K562 (cell line): ENCODE results near the gene SRP54. TPM values are rescaled to one million over a fixed set of nuclear protein-coding genes. Genes with fewer than 3 reads are reported as not detected.
A peak's percentile ranks its signal among the peaks of the same experiment; 100 is the strongest.

Experiments used
- ATAC-seq: fragments of 200-7000 bp; cut with Tn5 transposase; 3 replicates; pipeline ENCODE4 v1.9.1; 2020; ENCODE audit warnings: moderate library complexity
- BruUV-seq: library from RNA; stranded (reverse); fragments of 400-500 nt; replicated peaks from 2 replicates; lab custom pipeline; 2021; lab: Mats Ljungman, UMichigan
- CTCF ChIA-PET: fragments of 300-600 bp; formaldehyde crosslinking; extraction: SDS; loops from one replicate; lab custom pipeline; 2021; ENCODE audit warnings: low intra/inter-chr PET ratio; lab: Yijun Ruan, JAX
- POLR2A ChIA-PET: fragments of 300-600, 350-650 bp; sonication (Branson Sonifier 250); formaldehyde crosslinking; extraction: SDS; loops from one replicate; lab custom pipeline; 2021; ENCODE audit warnings: antibody characterized with exemption, inconsistent platforms; lab: Yijun Ruan, JAX
- DNase-seq, 4 experiments: peaks; one replicate each; pipeline versions ENCODE4 v3.0.0 to v3.0.0-alpha.2; 2011 to 2018; ENCODE audit warnings: low spot score in 3 of 4, mixed read lengths in 3 of 4; ENCODE audit errors: extremely low read depth in 1 of 4
- FAIRE-seq: peaks from 2 replicates; lab custom pipeline; 2011; peaks lifted over from hg19 to GRCh38; lab: Jason Lieb, UNC
- H2AFZ ChIP-seq: 2 replicates; pipeline ENCODE4 v1.6.0; 2011; ENCODE audit warnings: low read depth, low read length, control low read depth, inconsistent platforms
- H3K27ac ChIP-seq: fragments of 200-600 bp; 3 replicates; pipeline ENCODE4 v1.8.0; 2011; ENCODE audit warnings: low read depth, mild to moderate bottlenecking, control low read depth, inconsistent platforms, low read length, moderate library complexity, mixed read lengths; ENCODE audit errors: extremely low read depth
- H3K27me3 ChIP-seq, 2 experiments: fragments of 300-600 bp in 1 of 2; 2 replicates in 1 of 2; 3 replicates in 1 of 2; pipeline versions ENCODE4 v1.6.0 to v1.8.0; 2011; ENCODE audit warnings: inconsistent platforms in 2 of 2, low read length in 2 of 2, mild to moderate bottlenecking in 1 of 2, mixed read lengths in 1 of 2, moderate library complexity in 1 of 2; ENCODE audit not compliant: control insufficient read depth in 2 of 2, insufficient read depth in 2 of 2
- H3K36me3 ChIP-seq: fragments of 300-600 bp; 3 replicates; pipeline ENCODE4 v1.8.0; 2011; ENCODE audit warnings: mild to moderate bottlenecking, low read length, inconsistent platforms; ENCODE audit not compliant: control insufficient read depth, insufficient read depth
- H3K4me1 ChIP-seq, 2 experiments: fragments of 200-600 bp in 1 of 2; replicated peaks in 1 of 2; 2 replicates in 1 of 2; 3 replicates in 1 of 2; pipeline versions ENCODE4 v1.5.1 to v1.8.0; 2011; ENCODE audit warnings: inconsistent platforms in 2 of 2, low read length in 2 of 2, mild to moderate bottlenecking in 1 of 2, mixed read lengths in 1 of 2, moderate library complexity in 1 of 2; ENCODE audit not compliant: control insufficient read depth in 2 of 2, insufficient read depth in 2 of 2
- H3K4me2 ChIP-seq: 2 replicates; pipeline ENCODE4 v1.6.1; 2011; ENCODE audit warnings: low read length, control low read depth, inconsistent platforms, mixed read lengths; ENCODE audit not compliant: insufficient read depth
- H3K4me3 ChIP-seq: fragments of 200-600 bp; sonication (generic), shearing (Covaris generic); 2 replicates; pipeline ENCODE4 v1.5.1; 2016; ENCODE audit warnings: control low read depth, inconsistent platforms
- H3K79me2 ChIP-seq: fragments of 200-600 bp; 3 replicates; pipeline ENCODE4 v1.8.0; 2011; ENCODE audit warnings: low read length, inconsistent platforms; ENCODE audit not compliant: control insufficient read depth, insufficient read depth
- H3K9ac ChIP-seq, 2 experiments: 2 replicates each; pipeline versions ENCODE4 v1.6.0 to v1.6.1; 2011; ENCODE audit warnings: low read depth in 2 of 2, low read length in 2 of 2, control low read depth in 1 of 2, inconsistent platforms in 1 of 2, mild to moderate bottlenecking in 1 of 2, mixed read lengths in 1 of 2; ENCODE audit not compliant: insufficient read depth in 1 of 2
- H3K9me1 ChIP-seq: one replicate; pipeline ENCODE4 v1.6.0; 2011; ENCODE audit warnings: inconsistent platforms, mild to moderate bottlenecking, low read length, moderate library complexity; ENCODE audit not compliant: control insufficient read depth, insufficient read depth
- H3K9me3 ChIP-seq: replicated peaks from 2 replicates; pipeline ENCODE4 v1.5.1; 2011; ENCODE audit warnings: low read depth, low read length, inconsistent platforms; ENCODE audit not compliant: control insufficient read depth, insufficient read depth
- H4K20me1 ChIP-seq: replicated peaks from 2 replicates; pipeline ENCODE4 v1.6.1; 2011; ENCODE audit warnings: low read length, inconsistent platforms, mixed read lengths; ENCODE audit not compliant: control insufficient read depth, insufficient read depth
- CTCFL ChIP-seq: IDR thresholded peaks from 2 replicates; pipeline ENCODE4 v1.6.1; 2011; ENCODE audit warnings: borderline replicate concordance, low read depth, mild to moderate bottlenecking, moderate library complexity, low read length; ENCODE audit not compliant: insufficient read depth, poor library complexity, severe bottlenecking
- HDAC3 ChIP-seq: fragments of 450-650 bp; IDR thresholded peaks from 2 replicates; pipeline ENCODE4 v1.6.1; 2018; ENCODE audit warnings: borderline replicate concordance, mild to moderate bottlenecking, moderate library complexity; ENCODE audit not compliant: partially characterized antibody
- JUND ChIP-seq, 2 experiments: IDR thresholded peaks; 2 replicates in 1 of 2; 3 replicates in 1 of 2; pipeline ENCODE4 v1.6.1; 2011; ENCODE audit warnings: borderline replicate concordance in 2 of 2, low read depth in 2 of 2, low read length in 2 of 2, improper control_type of control experiment in 1 of 2, missing biosample characterization in 1 of 2, missing genetic modification characterization in 1 of 2, missing genetic modification reagents in 1 of 2
- KAT2B ChIP-seq: IDR thresholded peaks from one replicate; pipeline ENCODE4 v1.6.1; 2012; ENCODE audit warnings: low read depth, mild to moderate bottlenecking, control low read depth, inconsistent platforms, low read length, moderate library complexity
- MBD2 ChIP-seq: sonication (generic); IDR thresholded peaks from 2 replicates; pipeline ENCODE4 v1.6.1; 2016; ENCODE audit warnings: low read depth, borderline replicate concordance
- NR2C2 ChIP-seq, 2 experiments: fragments of 200-800 bp in 1 of 2; sonication (Bioruptor generic) in 1 of 2; sonication (generic) in 1 of 2; formaldehyde crosslinking in 1 of 2; IDR thresholded peaks; 2 replicates each; pipeline versions ENCODE4 v1.6.1 to v1.8.0; 2016 to 2022; ENCODE audit warnings: mild to moderate bottlenecking in 1 of 2, missing compliant biosample characterization in 1 of 2, missing genetic modification characterization in 1 of 2, missing genetic modification reagents in 1 of 2
- TAF1 ChIP-seq: IDR thresholded peaks from 2 replicates; pipeline ENCODE4 v1.6.1; 2011; ENCODE audit warnings: mild to moderate bottlenecking, low read length, moderate library complexity; ENCODE audit not compliant: insufficient read depth, control insufficient read depth, severe bottlenecking; ENCODE audit errors: extremely low read depth
- ZNF324 ChIP-seq: fragments of 250-450 bp; sonication (Bioruptor Pico); IDR thresholded peaks from 2 replicates; pipeline ENCODE4 v1.4.0; 2020; ENCODE audit warnings: mild to moderate bottlenecking
- ZNF766 ChIP-seq: fragments of 200-800 bp; sonication (Bioruptor generic); conservative IDR thresholded peaks from 2 replicates; pipeline ENCODE4 v1.6.1; 2016; ENCODE audit warnings: missing genetic modification characterization, missing compliant biosample characterization
- WGBS: fragments of 100-300 bp; shearing (Covaris generic); methylation state at CpG from one replicate; pipeline ENCODE4 v1.1.6; 2016; ENCODE audit warnings: low coverage, mixed read lengths; ENCODE audit not compliant: insufficient coverage; ENCODE audit errors: missing lambda C conversion rate; 5-methylcytosine and 5-hydroxymethylcytosine counted together
- in situ Hi-C: fragments of 300-500 bp; cut with MboI; formaldehyde crosslinking; loops from 4 replicates; pipeline ENCODE4 v1.15.0; 2018; ENCODE audit warnings: inconsistent platforms, mixed read lengths
- intact Hi-C: fragments of 100-400 bp; cut with micrococcal nuclease; formaldehyde crosslinking; loops from 2 replicates; pipeline ENCODE4 v1.14.2; 2022
- polyA plus RNA-seq, 8 experiments: library from polyadenylated mRNA; depleted of rRNA in 4 of 8; stranded (reverse) in 5 of 8; unstranded in 3 of 8; fragments of >200 nt; fragmentation: Nextera tagmentation in 2 of 8; fragmentation: Illumina TruSeq in 1 of 8; extraction: Ambion mirVana in 2 of 8; extraction: Trizol in 1 of 8; gene quantifications; 2 replicates each; pipeline versions ENCODE4 v1.2.1 to v1.2.3, GENCODE V29; 2011 to 2014; ENCODE audit warnings: inconsistent platforms in 1 of 8, missing spikeins in 1 of 8
- total RNA-seq, 7 experiments: library from RNA; depleted of rRNA in 6 of 7; stranded (reverse); fragments of >200 nt in 6 of 7; fragmentation: Illumina TruSeq in 2 of 7; extraction: Trizol in 2 of 7; gene quantifications; 2 replicates each; pipeline versions ENCODE4 v1.2.1 to v1.2.3, GENCODE V29; 2011 to 2021; ENCODE audit warnings: low replicate concordance in 1 of 7
- TF ChIP-seq, protein P1 (sequence below), 2 experiments: fragments of 450-650 bp; IDR thresholded peaks; 2 replicates each; pipeline ENCODE4 v1.6.1; 2016

SRP54 gene
- total and polyA plus RNA-seq, 9 of the 15 experiments (the other 6 are each of a cell fraction or from before 2014, with no cell fraction given): 28.6 to 69.8 (median 51.7) TPM

DNA sequence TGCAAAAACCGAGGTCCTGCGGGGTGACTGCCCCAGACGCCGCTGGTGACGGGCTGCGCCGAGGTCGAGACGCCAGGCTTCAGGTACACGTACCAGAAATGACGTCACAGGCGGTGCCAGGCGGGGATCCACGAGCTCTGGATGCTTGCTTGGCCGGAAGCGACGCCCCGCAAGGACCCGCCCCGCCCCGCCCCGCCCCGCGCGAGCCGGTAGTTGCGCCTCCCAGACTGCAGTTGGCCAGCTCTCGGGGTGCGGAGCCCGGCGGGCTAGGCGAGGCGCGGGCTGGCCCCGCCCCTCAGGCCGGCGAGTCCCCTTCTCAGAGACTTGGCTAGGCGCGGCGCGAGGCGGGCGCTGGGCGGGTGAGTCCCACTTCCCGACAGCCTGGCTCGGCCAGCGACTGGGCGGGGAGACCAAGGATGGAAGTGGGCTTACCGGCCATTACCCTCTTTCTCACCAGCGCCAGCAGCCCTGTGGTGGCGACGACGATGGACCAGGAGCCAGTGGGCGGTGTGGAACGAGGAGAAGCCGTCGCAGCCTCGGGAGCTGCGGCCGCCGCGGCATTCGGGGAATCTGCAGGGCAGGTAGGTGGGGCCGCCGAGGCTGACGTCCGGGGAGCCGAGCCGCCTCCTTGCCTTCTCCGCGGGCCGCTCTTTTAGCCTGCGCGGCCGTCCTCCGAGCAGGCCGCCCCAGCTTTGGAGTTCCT is 63.4 kb downstream of the SRP54 start, which contains the start of gene FAM177A1 (continued):
- no peak for TF ChIP-seq HDAC3
- TF ChIP-seq JUND (IDR thresholded peaks at IDR 0.05; ENCODE audit: borderline replicate concordance, low read depth, low read length): peak; percentile 79
- TF ChIP-seq JUND (tag; IDR thresholded peaks at IDR 0.05; ENCODE audit: borderline replicate concordance, low read depth, low read length): peak; percentile 70; the same call in 1 of the 3 replicates
- peak; percentile 69 for TF ChIP-seq TAF1
- TF ChIP-seq NR2C2 (CRISPR knock-in tag; IDR thresholded peaks at IDR 0.05): peak; percentile 46; the same call in 1 of the 2 replicates
- TF ChIP-seq NR2C2 (tag; IDR thresholded peaks at IDR 0.05): peak; percentile 62; the same call in 1 of the 2 replicates
- TF ChIP-seq MBD2: 0 out of 2 replicates have a peak, but pooled peaks have one; percentile 19
- TF ChIP-seq ZNF766: no peak

- no peaks in the 10 kb centered on the region for H4K20me1 ChIP-seq
- no TSS peak for BruUV-seq
- no peaks in the 10 kb centered on the region for H3K27me3 ChIP-seq
- H2AFZ ChIP-seq: peak overlapping the region; percentile 94
- in situ Hi-C loops: no loop called here
- DNase-seq: peak in 1 of 4 experiments; percentile 56
- peaks cover 9 to 16% of the 10 kb centered on the region in 2 experiments; a peak in 4 of 5 replicates for H3K4me1 ChIP-seq
- no peaks in the 10 kb centered on the region for H3K9me1 ChIP-seq
- H3K4me2 ChIP-seq: peak overlapping the region; percentile 87
- intact Hi-C loops: loop anchor here (1.0 to 10.0 kb wide), 3 partner anchors 76 to 358 kb away; partner anchors contain the start of genes NFKBIA and PRORP
- H3K9me3 ChIP-seq: no peaks in the 10 kb centered on the region
- WGBS: 3% methylated on average over 23 of the region's 23 CpGs
- H3K27ac ChIP-seq: peak overlapping the region; percentile 86
- FAIRE-seq: peak; percentile 48
- peaks cover 42% of the 10 kb centered on the region for H3K79me2 ChIP-seq
- H3K36me3 ChIP-seq: 0 out of 3 replicates have a peak, but pooled peaks cover 5% of the 10 kb centered on the region
- ChIA-PET POLR2A (interaction anchor here (0.7 to 1.5 kb wide), 3 partner anchors 10 to 75 kb away, joined by 3 to 6 read pairs (median 6); partner anchors contain the start of genes PPP2R3C and PRORP), CTCF (no interaction called here)
- H3K4me3 ChIP-seq: peak overlapping the region; percentile 69
- ATAC-seq: peak; percentile 67
- peak overlapping the region; percentile 81 to 96 for H3K9ac ChIP-seq
- TF ChIP-seq ZNF324 (CRISPR knock-in tag) (no peak), KAT2B (no peak), CTCFL (no peak)
- TF ChIP-seq, protein P1, sequence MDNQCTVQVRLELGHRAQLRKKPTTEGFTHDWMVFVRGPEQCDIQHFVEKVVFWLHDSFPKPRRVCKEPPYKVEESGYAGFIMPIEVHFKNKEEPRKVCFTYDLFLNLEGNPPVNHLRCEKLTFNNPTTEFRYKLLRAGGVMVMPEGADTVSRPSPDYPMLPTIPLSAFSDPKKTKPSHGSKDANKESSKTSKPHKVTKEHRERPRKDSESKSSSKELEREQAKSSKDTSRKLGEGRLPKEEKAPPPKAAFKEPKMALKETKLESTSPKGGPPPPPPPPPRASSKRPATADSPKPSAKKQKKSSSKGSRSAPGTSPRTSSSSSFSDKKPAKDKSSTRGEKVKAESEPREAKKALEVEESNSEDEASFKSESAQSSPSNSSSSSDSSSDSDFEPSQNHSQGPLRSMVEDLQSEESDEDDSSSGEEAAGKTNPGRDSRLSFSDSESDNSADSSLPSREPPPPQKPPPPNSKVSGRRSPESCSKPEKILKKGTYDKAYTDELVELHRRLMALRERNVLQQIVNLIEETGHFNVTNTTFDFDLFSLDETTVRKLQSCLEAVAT (IDR thresholded peaks at IDR 0.05): no peak
Measured at GRCh38 chr14:35046751-35047536, 64.2 kb downstream of the SRP54 start.
